GM19395 (cell line): Measurements from ENCODE around the gene STAC.

Experiments
- ATAC-seq: cut with Tn5 transposase; IDR thresholded peaks from one replicate; pipeline ENCODE4 v1.9.1; 2021; ENCODE audit warnings: mild to moderate bottlenecking, moderate library complexity; ENCODE audit not compliant: unreplicated experiment

STAC gene, protein sequence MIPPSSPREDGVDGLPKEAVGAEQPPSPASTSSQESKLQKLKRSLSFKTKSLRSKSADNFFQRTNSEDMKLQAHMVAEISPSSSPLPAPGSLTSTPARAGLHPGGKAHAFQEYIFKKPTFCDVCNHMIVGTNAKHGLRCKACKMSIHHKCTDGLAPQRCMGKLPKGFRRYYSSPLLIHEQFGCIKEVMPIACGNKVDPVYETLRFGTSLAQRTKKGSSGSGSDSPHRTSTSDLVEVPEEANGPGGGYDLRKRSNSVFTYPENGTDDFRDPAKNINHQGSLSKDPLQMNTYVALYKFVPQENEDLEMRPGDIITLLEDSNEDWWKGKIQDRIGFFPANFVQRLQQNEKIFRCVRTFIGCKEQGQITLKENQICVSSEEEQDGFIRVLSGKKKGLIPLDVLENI

DNA sequence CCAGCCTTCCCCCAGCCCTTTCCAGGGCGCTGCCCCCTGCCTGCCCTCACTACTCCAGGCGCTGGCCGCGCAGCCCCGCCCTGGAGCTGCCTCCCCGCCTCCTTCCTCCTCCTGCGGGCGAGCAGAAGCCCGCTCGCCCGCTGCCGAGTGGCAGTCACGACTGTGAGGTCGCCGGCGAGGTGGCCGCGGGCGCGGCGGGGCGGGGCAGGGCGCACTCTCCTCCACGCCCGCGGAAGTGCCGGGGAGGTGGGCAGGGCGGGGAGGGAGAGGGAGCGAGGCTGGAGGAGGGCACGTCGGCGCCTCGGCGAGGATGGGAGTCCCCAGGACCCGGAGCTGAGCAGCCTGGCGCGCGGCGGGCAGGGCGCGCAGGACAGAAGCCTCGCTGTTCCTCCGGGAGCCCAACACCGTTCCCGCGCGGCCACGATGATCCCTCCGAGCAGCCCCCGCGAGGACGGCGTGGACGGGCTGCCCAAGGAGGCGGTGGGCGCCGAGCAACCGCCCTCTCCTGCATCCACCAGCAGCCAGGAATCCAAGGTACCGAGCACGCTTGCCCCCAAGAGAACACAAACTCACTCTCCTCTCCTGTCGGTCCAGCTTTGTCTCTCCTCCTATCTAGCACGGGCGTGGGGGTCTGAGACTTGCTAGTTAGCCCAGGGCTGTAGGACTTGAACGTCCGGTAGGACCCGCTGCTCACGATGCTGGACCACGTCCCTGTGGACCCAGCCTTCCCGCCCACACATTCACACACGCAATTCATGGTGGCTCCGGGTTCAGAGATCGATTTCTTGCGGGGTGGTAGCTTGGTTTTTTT is at the start of gene STAC:
STAC (plus strand) TSS at position 284 of the 811 bp plus-strand sequence; CDS start at position 424, 140 bp downstream.
- ATAC-seq, result no peak

DNA sequence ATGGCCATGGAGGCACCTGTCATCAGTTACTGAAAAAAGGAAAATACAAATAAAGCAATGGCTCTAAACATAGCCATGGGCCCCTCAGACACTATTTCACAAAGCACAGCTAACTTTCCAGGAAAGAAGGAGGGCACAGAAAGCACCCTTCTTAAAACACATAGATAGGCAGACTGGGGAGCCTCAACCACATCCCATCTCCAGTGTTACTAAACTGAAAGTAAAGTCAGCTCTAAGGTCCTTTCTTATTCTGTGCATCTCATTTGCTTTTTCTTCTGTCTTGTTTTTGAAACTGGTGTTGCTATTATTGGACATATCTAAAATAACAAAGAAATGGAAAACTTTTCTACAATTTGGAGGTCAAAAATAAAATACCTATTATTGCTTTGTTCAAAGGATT is 48.2 kb upstream of the STAC start:
- no peak for ATAC-seq

DNA sequence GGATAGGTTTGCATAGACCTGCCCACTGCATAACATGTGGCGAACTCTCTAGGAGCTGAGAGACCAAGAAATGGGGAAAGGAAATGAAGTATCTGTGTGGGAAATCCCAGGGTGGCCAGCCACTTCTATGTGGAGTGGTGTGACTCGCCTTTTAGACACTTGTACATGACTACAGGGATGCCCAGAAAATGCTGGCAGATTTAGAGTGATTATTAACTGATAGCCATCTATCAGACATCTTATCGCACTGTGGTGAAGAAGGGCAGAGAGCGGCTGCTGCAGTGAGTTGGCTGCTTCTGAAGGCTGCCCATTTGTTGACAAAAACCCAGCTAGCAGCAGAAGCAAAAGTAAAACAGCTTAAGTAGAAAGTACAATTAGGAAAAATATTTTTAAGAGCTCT is 18.1 kb upstream of the STAC start:
- ATAC-seq, result no peak

DNA sequence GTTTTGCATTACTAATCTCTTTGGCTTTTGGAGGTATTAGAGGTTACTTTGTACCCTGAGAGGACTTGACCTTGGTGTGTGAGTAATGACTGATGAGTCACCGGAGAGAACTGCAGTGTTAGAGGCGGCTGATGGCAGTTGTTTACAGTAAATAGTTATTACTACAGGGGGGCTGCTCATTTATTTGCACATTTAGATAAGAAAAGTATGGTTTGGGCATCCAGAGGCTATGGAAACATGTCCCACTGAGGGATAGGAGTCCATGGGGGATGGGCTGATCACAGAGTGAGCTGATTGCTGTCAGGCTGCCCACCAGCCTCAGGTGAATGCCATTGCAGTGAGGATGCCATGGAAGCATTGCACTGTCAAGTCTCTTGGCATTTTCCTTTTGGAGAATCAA is 17.3 kb upstream of the STAC start:
- ATAC-seq, result no peak

DNA sequence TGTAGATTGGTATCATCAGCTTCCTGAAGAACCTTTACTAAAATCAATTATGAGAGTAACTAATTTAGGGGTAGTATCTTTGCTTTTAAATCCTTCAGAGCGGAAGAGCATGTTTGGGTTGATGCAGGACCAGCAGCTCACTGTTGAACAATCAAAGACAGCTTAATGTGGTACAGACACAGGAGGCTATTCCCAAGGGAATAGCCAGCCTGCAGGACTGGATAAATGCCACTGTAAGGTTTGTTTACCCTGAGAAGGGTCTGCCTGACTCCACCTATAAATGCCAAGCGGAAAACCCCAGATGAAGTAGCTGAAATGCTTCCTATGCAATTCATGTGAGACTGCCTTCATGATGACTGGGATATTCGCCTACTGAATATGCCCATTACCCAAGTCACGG is 16.0 kb upstream of the STAC start:
- ATAC-seq, result no peak

DNA sequence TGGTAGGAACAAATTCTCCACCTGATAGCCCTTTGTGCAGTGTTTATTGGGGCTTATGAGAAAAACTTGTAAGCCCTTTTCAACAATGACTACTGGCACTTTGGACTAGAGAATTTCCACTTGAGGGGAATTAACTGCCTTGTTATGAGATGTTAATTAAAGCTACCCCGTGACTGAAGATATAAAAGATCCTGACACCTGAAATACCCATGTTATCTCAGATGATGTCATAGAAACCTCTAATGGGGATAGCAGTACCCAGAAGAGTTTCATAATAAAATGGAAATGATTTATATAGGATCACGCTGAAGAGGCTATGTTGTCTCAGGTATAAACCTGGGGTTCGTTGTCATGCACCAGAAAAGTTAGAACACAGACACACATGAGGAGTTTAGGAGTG is 14.5 kb upstream of the STAC start:
- ATAC-seq, result no peak

DNA sequence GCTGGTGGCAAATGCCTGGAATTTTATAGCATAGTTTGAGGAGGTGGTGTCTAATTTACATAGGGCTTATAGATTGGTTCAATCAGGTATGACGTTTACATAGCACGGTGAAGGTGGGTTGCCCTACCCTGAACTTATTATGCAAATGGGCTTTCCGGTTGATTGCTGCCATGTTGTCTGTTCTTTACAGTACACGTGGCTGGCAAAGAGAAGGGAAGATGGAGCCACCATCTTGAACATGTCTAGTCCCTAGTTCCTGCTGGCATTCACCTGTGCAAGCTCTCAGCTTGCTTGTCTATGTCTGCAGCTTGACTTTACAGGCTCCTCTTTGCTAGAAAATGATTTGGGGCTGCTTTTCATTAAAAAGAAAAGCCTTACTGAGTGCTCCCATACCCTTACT is 14.0 kb upstream of the STAC start:
- no peak for ATAC-seq

DNA sequence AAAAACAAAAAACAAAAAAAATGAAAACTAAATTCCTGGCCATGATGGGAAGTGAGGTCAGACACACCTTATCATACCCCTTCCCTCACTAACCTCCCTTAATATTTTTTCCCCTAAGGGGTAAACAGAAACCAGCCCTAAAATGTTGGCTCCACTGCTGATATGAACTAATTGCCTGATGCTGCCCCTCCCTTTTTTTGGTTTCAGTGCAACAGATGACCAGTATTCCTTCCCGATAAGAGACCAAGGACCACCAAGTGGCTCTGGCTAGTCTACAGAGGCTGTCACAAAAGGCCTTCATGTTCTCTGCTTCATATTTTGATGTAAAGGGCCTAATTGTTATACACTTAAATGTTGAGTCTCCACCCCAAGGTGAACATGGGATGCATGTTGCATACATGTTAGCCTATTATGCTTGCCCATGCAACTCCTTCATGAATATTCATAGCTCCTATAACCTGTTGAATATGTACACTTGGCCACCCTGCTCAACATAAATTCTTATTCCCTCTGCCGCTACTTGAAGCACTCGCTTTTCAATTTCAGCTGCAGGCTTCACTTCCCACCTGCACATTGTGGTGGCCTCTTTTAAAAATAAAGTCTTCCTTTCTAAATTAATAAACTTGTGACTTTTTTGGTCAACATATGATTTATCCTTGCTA is 12.3 kb upstream of the STAC start:
- no peak for ATAC-seq

DNA sequence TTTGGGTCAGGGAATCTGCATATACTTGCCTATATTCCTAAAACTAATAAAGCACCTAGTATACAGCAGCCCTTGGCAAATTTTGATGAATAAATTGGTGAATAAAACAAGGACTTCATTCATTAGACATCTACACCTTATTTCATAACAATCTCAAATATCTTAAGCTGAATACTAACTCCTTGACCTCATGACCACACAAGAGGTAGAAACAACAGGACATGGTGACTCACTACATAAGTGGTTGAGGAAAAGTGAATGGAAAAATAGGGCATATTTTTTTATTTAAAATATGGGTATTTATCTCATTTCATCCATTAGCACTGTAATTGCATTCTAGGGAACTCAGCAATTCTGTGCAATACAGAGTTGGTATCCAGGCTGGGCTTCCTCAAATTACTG is 7.8 kb upstream of the STAC start:
- no peak for ATAC-seq

DNA sequence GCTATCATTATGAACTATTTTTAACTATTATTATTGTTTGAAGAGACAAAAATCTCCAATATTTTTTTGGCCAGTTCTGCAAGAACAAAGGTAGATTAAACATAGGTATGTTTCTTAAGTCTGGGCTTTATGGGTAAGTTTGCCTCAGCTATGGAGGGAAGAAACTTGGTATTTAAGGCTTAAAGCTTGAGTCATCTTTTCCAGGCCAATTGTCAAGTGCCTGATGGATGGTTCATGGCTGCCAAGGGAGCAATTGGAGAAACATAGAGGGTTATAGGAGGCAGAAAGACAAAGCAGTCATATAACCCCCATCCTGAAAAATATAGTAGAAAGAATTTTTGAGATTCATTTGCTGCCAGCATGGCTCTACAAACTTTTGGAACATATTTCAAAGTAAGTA is 7.2 kb upstream of the STAC start:
- no peak for ATAC-seq

DNA sequence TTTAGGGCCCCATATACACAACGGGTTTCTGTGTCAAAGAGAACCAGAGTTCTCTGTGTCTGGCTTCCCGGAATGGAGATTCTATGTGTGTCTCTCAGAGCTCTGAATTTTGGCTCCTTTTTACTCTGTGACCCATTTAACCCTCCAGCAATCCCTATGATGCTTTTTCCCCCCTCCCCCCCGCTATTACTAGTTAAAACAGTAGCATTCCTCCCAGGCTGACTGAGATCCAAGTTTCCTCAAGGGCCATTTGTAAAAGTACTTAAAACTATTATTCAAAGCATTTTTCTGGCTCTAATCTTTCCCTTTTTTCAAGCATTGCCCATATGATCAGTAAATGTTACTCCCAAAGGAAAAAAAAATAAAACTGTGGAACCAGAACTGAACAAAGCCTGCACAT is 6.6 kb upstream of the STAC start:
- ATAC-seq, result no peak

DNA sequence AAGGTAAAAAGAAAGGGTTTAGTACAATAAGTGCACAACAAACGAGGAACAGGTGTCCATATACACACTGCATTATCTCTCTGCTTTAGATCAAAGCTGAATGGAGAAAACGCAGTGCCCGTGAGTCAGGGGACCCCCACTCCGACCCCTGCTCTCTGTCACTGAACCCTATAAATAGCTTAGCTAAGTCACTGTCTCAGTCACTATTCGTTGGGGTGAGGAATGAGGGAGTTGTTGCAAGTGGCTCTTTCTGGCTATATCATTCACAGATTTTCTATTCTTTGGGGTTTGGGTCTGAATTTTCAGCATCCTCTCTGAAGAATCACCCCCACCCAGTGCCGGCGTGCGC is 458 bp upstream of the STAC start:
- ATAC-seq, result no peak

DNA sequence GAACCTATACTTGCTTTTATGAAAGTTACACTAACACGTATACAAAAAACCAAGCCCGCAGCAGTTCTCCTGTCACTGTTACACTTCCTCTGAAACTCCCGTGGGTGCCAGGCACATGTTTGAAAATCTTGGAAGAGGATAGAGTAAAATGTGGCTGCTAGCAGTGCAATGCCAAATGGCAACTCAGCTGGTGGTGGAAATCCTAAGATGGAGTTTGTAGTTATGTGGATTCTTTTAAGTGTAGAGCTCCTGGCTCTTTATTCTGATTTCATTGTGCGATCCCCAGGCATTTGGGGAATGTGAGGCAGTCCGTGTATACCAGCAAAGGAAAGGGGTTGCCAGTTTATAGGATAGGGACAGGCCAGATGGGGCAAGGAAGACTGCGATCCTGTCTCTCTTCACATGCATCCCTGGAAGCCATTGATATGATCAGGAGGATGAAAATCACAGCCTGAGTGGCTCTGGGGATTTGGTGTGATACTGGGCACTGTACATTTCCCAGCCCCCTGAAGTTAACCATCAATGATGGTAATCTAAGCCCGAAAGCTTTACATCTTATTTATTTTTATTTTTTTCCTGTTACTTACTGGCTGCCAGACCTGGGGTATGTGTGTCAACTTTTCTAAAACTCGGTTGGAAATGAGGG is 1.1 kb downstream of the STAC start:
- no peak for ATAC-seq

DNA sequence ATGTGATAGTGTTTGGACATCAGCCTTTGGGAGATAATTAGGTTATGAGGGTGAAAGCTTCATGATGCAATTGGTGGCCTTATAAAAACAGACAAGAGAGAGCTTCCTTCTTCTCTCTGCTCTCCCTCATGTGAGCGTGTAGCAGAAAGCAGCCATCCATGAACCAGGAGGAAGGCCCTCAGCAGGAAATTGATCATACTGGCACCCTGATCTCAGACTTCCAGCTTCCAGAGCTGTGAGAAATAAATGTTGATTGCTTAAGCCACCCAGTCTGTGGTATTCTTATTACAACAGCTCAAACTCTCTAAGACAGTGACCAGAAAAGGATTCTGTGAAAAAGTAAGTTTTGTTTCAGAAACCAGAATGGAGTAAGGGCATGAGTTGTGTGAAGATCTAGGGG is 13.3 kb downstream of the STAC start:
- no peak for ATAC-seq

DNA sequence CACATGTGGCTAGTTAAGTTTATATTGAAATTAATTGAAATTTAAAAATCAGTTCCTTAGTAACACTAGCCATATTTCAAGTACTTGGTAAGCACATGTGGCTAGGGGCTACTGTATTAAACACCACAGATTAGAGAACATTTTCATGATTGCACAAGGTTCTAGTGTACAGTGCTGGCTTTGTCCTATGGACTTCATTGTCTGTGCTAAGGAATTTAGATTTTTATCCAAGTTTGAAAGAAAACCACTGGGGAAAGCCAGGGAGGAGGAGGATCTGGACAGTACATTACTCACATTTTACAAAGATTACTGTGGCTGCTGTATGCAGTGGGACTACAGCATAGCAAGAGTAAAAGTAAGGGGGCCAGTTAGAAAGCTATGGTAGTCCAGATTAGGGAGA is 13.9 kb downstream of the STAC start:
- no peak for ATAC-seq

DNA sequence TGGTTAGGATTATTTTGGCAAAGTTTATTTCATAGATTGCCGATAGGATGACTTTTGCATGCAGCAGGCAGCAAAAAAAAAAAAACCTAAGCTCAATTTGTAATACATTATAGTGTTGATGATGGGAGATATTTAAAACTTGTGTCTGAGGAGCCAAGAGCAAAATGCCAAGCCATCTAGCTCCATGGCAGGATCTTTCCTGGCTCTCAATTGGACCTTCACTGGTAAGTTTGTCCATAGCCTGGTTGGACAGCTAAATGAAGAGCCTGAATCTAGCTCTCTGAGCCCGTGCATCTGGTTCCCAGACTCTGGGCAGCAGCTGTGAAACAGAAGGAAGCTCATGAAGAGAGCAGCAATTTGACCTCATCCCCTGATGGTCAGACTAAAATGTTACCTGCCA is 17.5 kb downstream of the STAC start:
- ATAC-seq, result no peak

DNA sequence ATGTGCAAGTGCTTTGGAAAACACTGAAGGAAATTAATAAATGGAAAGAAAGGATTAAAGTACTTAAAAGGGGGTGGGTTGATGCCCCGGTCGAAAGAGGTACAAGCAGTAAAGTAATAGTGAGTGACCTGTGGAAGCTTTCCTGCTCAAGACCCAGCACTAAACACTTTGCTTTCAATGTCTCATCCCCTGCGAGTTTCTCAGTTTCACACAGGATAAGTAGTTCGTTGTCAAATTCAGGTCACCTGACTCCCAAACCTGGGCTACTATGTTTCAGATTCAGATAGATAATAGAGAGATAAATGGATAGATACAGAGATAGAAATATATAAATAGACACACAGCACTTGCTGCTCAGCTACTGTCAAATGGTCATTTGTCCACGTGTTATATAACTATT is 19.6 kb downstream of the STAC start:
- ATAC-seq, result no peak

DNA sequence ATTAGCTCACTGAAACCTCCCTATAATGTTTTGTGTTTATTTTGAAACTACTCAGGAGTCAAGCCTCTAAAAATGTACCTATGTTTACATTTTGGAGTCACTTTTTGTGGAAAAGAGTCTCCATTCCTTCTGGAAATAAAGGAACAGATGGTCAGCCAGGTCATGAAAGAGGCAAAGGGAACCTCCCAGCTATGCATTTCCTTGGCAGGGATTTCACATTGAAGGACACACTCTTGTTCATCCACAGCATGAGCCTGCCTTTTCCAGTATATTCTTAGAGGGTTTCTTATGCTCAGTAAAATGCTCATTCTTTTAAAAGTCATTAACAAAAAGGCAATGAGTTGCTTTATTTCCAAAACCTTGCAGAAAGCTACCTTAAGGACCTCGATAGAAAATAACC is 20.8 kb downstream of the STAC start:
- no peak for ATAC-seq

DNA sequence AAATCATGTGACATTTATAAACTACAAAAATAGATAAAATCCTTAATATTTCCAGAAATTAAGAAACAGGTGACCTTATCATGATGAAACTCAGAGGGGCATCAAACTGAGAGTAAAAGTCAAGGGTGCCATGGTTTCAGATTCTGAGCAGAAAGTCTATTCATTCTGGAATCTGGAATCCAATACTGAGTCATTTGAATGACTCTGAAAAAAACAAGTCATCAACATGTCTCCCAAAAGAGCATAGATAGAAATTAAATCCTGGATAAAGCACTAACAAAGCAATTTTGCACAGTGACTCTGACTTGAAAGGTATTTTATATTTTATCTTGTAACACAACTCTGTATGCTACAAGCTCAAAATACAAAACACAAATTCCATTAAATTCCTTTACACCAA is 23.4 kb downstream of the STAC start:
- ATAC-seq, result no peak

DNA sequence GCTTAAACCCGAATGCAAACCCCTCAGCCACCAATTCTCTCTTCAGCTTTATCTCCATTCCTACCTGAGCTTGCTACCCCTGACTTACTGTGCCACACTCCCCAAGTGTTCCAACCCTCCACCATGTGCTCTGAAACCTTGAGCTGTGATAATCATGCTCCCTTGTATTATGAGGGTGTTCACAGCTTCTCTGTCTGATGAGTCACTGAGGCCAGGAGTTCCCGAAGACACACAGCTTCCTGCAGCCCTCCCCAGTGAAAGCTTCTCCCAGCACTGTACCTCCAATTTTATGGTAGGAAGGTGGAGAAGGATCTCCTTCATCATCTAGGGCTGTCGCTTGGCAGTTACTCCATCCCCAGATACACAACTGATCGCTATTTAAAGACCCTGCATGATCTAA is 24.9 kb downstream of the STAC start:
- ATAC-seq, result no peak

DNA sequence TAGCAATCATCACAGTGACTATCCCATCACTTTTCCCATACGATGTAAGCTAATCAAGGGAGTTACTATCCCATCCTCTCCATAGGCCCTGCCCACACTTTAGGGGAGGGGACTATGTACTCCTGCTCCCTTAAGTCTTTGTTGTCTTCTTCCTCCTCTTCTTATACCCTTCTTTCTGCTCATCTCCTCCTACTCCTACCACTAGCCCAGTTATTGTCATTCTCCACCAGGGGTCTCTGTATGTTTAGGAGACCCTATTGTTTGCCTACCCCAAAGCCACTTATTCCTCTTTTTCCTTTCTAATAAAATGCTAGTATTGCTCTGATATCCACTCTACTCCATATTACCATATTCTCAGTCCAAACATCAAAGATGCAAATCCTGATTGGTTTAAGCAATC is 27.8 kb downstream of the STAC start:
- no peak for ATAC-seq
